Stomach (tissue), 4 donors: ENCODE measurements around the gene GSTO2.

Experiments used
- CTCF ChIP-seq, 7 experiments: fragments of 450-650 bp in 4 of 7; fragments of 200-600 bp in 3 of 7; sonication (generic) in 3 of 7; IDR thresholded peaks; one replicate each; pipeline ENCODE4 v1.5.1; 2016 to 2019; ENCODE audit warnings: antibody characterized with exemption in 7 of 7, control low read depth in 2 of 7, mild to moderate bottlenecking in 1 of 7
- EP300 ChIP-seq: sonication (generic); formaldehyde crosslinking; IDR thresholded peaks from one replicate; pipeline ENCODE4 v1.6.1; 2017; ENCODE audit warnings: antibody characterized with exemption
- POLR2A ChIP-seq, 4 donors: fragments of 450-650 bp; IDR thresholded peaks; one replicate each; pipeline ENCODE4 v1.6.1; 2016; ENCODE audit warnings: antibody characterized with exemption in 4 of 4, control low read depth in 2 of 4, mild to moderate bottlenecking in 1 of 4, moderate library complexity in 1 of 4
- POLR2AphosphoS5 ChIP-seq, 3 donors: sonication (generic); formaldehyde crosslinking; IDR thresholded peaks; one replicate each; pipeline ENCODE4 v1.6.1; 2016; ENCODE audit warnings: antibody characterized with exemption in 3 of 3

- TF ChIP-seq POLR2AphosphoS5 (IDR thresholded peaks at IDR 0.05): no peak
- no peak for TF ChIP-seq CTCF (IDR thresholded peaks at IDR 0.05)
- no peak for TF ChIP-seq EP300
- no peak for TF ChIP-seq POLR2A (IDR thresholded peaks at IDR 0.05)
Observed at GRCh38 chr10:104321226-104321625, 52.2 kb downstream of the GSTO2 start.
